Fibroblast of lung (primary cell): ENCODE measurements around the gene MMP20. TPM values are rescaled to one million over a fixed set of nuclear protein-coding genes. Genes with fewer than 3 reads are reported as not detected.
A peak's percentile ranks its signal among the peaks of the same experiment; 100 is the strongest.

Source experiments
- DNase-seq, 2 donors: peaks; one replicate each; pipeline versions ENCODE4 v3.0.0 to v3.0.0-alpha.2; 2010; ENCODE audit warnings: low read depth in 2 of 2
- H2AFZ ChIP-seq: 2 replicates; pipeline ENCODE4 v1.5.1; 2012; ENCODE audit warnings: low read length, control low read depth, inconsistent platforms
- H3K27ac ChIP-seq: 2 replicates; pipeline ENCODE4 v1.5.1; 2011; ENCODE audit warnings: low read length, control low read depth; ENCODE audit not compliant: insufficient read depth
- H3K27me3 ChIP-seq: 2 replicates; pipeline ENCODE4 v1.5.1; 2011; ENCODE audit warnings: mild to moderate bottlenecking, low read length; ENCODE audit not compliant: control insufficient read depth, insufficient read depth
- H3K36me3 ChIP-seq: 2 replicates; pipeline ENCODE4 v1.5.1; 2011; ENCODE audit warnings: low read length; ENCODE audit not compliant: control insufficient read depth, insufficient read depth
- H3K4me1 ChIP-seq: 2 replicates; pipeline ENCODE4 v1.5.1; 2011; ENCODE audit warnings: low read length; ENCODE audit not compliant: control insufficient read depth, insufficient read depth; ENCODE audit errors: extremely low read depth
- H3K4me2 ChIP-seq: 2 replicates; pipeline ENCODE4 v1.5.1; 2011; ENCODE audit warnings: low read length, control low read depth; ENCODE audit not compliant: insufficient read depth; ENCODE audit errors: extremely low read depth
- H3K4me3 ChIP-seq, 4 experiments: fragments of 200-600 bp in 1 of 4; sonication (generic) in 1 of 4; replicated peaks in 1 of 4; 2 replicates each; pipeline ENCODE4 v1.5.1; 2011 to 2016; ENCODE audit warnings: low read length in 4 of 4, low read depth in 3 of 4, mild to moderate bottlenecking in 3 of 4, control low read depth in 2 of 4, inconsistent platforms in 1 of 4, mixed read lengths in 1 of 4; ENCODE audit not compliant: insufficient read depth in 1 of 4; ENCODE audit errors: control extremely low read depth in 1 of 4
- H3K79me2 ChIP-seq: 2 replicates; pipeline ENCODE4 v1.5.1; 2012; ENCODE audit warnings: mild to moderate bottlenecking, low read length, inconsistent platforms; ENCODE audit not compliant: control insufficient read depth, insufficient read depth
- H3K9ac ChIP-seq: 2 replicates; pipeline ENCODE4 v1.5.1; 2011; ENCODE audit warnings: mild to moderate bottlenecking, low read length, control low read depth; ENCODE audit not compliant: insufficient read depth
- H3K9me3 ChIP-seq: 2 replicates; pipeline ENCODE4 v1.5.1; 2012; ENCODE audit warnings: low read depth, low read length; ENCODE audit not compliant: control insufficient read depth, insufficient read depth
- H4K20me1 ChIP-seq: 2 replicates; pipeline ENCODE4 v1.5.1; 2011; ENCODE audit warnings: low read length; ENCODE audit not compliant: control insufficient read depth, insufficient read depth; ENCODE audit errors: extremely low read depth
- CTCF ChIP-seq, 2 donors: IDR thresholded peaks in 1 of 2; conservative IDR thresholded peaks in 1 of 2; 1 replicate in 1 of 2; 2 replicates in 1 of 2; pipeline ENCODE4 v1.5.1; 2011 to 2012; ENCODE audit warnings: low read length in 2 of 2, control low read depth in 1 of 2, inconsistent platforms in 1 of 2, low read depth in 1 of 2, mild to moderate bottlenecking in 1 of 2
- EZH2 ChIP-seq: IDR thresholded peaks from 2 replicates; pipeline ENCODE4 v1.5.1; 2012; ENCODE audit warnings: low read length, control low read depth, mild to moderate bottlenecking; ENCODE audit errors: missing control alignments
- polyA plus RNA-seq, 2 donors: library from polyadenylated mRNA; depleted of rRNA in 1 of 2; stranded (reverse) in 1 of 2; unstranded in 1 of 2; fragments of >200 nt; gene quantifications; 2 replicates each; pipeline ENCODE4 v1.2.1, GENCODE V29; 2011 to 2012; ENCODE audit warnings: missing spikeins in 1 of 2
- total RNA-seq: library from RNA; depleted of rRNA; stranded (reverse); fragments of >200 nt; gene quantifications from 2 replicates; pipeline ENCODE4 v1.2.1, GENCODE V29; 2014

The MMP20 gene
- total and polyA plus RNA-seq, 2 donors (not counting 1 experiment from before 2014, with no cell fraction given) = not detected

- H3K27me3 ChIP-seq = no peaks in the 10 kb centered on the region
- H3K9ac ChIP-seq = no peak overlapping the region
- H3K4me2 ChIP-seq = no peak overlapping the region
- H4K20me1 ChIP-seq = no peaks in the 10 kb centered on the region
- H3K4me3 ChIP-seq = no peak overlapping the region
- no peak for DNase-seq
- no peaks in the 10 kb centered on the region for H3K4me1 ChIP-seq
- no peaks in the 10 kb centered on the region for H3K9me3 ChIP-seq
- no peaks in the 10 kb centered on the region for H3K36me3 ChIP-seq
- no peak overlapping the region for H3K27ac ChIP-seq
- TF ChIP-seq CTCF (conservative IDR thresholded peaks at IDR 0.05 in 1 of 2, IDR thresholded peaks at IDR 0.05 in 1 of 2; ENCODE audit: low read depth in 1 of 2, low read length in 2 of 2) = no peak
- TF ChIP-seq EZH2 = no peak
- H2AFZ ChIP-seq = no peak overlapping the region
- H3K79me2 ChIP-seq = no peaks in the 10 kb centered on the region
Observed at GRCh38 chr11:102568851-102569250, 56.3 kb downstream of the MMP20 start.

- Histone ChIP-seq H3K4me2 (no peak overlapping the region), H3K27me3 (no peaks in the 10 kb centered on the region), H4K20me1 (no peaks in the 10 kb centered on the region), H3K79me2 (no peaks in the 10 kb centered on the region), H3K36me3 (no peaks in the 10 kb centered on the region), H3K27ac (no peak overlapping the region), H2AFZ (no peak overlapping the region), H3K4me3 (no peak overlapping the region), H3K9me3 (no peaks in the 10 kb centered on the region), H3K9ac (no peak overlapping the region), H3K4me1 (peaks cover 4% of the 10 kb centered on the region)
- no peak for TF ChIP-seq CTCF (conservative IDR thresholded peaks at IDR 0.05 in 1 of 2, IDR thresholded peaks at IDR 0.05 in 1 of 2; ENCODE audit: low read depth in 1 of 2, low read length in 2 of 2)
- no peak for TF ChIP-seq EZH2
- DNase-seq = no peak
Observed at GRCh38 chr11:102566112-102566511, 59.0 kb downstream of the MMP20 start.

- peak; percentile 70 to 84 for DNase-seq
- Histone ChIP-seq H3K79me2 (no peaks in the 10 kb centered on the region), H4K20me1 (no peaks in the 10 kb centered on the region), H3K27me3 (no peaks in the 10 kb centered on the region), H3K9me3 (no peaks in the 10 kb centered on the region), H2AFZ (no peak overlapping the region), H3K9ac (no peak overlapping the region), H3K4me2 (no peak overlapping the region), H3K27ac (no peak overlapping the region), H3K4me3 (no peak overlapping the region), H3K4me1 (peaks cover 4% of the 10 kb centered on the region), H3K36me3 (no peaks in the 10 kb centered on the region)
- TF ChIP-seq CTCF (conservative IDR thresholded peaks at IDR 0.05 in 1 of 2, IDR thresholded peaks at IDR 0.05 in 1 of 2; ENCODE audit: low read depth in 1 of 2, low read length in 2 of 2) (no peak), EZH2 (no peak)
Observed at GRCh38 chr11:102564110-102564509, 61.0 kb downstream of the MMP20 start.
